Measurements from ENCODE around the gene PLCE1. TPM values are rescaled to one million over a fixed set of nuclear protein-coding genes. Genes with fewer than 3 reads are reported as not detected.

PLCE1 gene
- total RNA-seq, 2 experiments from 2014 or later, result 0.03 TPM; not detected in 1

DNA sequence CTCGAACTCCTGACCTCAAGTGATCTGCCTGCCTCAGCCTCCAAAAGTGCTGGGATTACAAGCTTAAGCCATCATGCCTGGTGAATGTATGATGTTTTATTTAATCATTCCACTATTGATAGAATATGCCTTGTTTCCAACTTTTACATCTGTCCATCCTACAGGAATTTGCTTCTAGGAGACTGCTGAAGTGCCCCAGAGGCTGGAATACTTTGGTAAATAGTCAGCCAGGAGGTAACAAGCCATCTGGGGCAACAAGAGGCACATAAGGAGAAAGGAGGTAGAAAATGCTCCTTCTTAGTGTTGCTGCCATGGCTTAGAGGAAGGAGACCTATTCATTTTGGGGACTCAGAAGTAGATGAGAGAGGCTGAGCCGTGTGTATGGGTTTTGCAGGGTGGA, 14.8 kb downstream of the PLCE1 start:
- CTCF ChIA-PET, result no interaction called here
- TF ChIP-seq, protein P1, sequence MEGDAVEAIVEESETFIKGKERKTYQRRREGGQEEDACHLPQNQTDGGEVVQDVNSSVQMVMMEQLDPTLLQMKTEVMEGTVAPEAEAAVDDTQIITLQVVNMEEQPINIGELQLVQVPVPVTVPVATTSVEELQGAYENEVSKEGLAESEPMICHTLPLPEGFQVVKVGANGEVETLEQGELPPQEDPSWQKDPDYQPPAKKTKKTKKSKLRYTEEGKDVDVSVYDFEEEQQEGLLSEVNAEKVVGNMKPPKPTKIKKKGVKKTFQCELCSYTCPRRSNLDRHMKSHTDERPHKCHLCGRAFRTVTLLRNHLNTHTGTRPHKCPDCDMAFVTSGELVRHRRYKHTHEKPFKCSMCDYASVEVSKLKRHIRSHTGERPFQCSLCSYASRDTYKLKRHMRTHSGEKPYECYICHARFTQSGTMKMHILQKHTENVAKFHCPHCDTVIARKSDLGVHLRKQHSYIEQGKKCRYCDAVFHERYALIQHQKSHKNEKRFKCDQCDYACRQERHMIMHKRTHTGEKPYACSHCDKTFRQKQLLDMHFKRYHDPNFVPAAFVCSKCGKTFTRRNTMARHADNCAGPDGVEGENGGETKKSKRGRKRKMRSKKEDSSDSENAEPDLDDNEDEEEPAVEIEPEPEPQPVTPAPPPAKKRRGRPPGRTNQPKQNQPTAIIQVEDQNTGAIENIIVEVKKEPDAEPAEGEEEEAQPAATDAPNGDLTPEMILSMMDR (IDR thresholded peaks at IDR 0.05), result no peak
- H3K4me3 ChIP-seq (ENCODE audit: low read length), result no peak overlapping the region
- H3K36me3 Mint-ChIP-seq (ENCODE audit: low read depth), result no peaks in the 10 kb centered on the region
- no peaks in the 10 kb centered on the region for H3K9me3 ChIP-seq (ENCODE audit: control insufficient read depth in 1 of 2, insufficient read depth in 1 of 2, low read length in 2 of 2)
- H3K27ac Mint-ChIP-seq, result no peak overlapping the region
- H3K27ac ChIP-seq (ENCODE audit: low read depth in 1 of 2, low read length in 2 of 2), result no peak overlapping the region
- H3K4me1 Mint-ChIP-seq (ENCODE audit: low read depth), result no peaks in the 10 kb centered on the region
- no peak for DNase-seq
- no peak overlapping the region for H3K4me3 Mint-ChIP-seq
- no peak for ATAC-seq (ENCODE audit: poor library complexity)
- intact Hi-C loops (cut with DNase I, micrococcal nuclease), result no loop called here
- no peaks in the 10 kb centered on the region for H3K4me1 ChIP-seq (ENCODE audit: insufficient read depth, low read length)
- peaks cover 37% of the 10 kb centered on the region for H3K27me3 Mint-ChIP-seq
- POLR2A ChIA-PET, result no interaction called here
- no peaks in the 10 kb centered on the region for H3K36me3 ChIP-seq (ENCODE audit: insufficient read depth, low read length)
- H3K9me3 Mint-ChIP-seq, result no peaks in the 10 kb centered on the region
- peaks cover 0 to 4% of the 10 kb centered on the region in 2 experiments for H3K27me3 ChIP-seq (ENCODE audit: control insufficient read depth in 1 of 2, insufficient read depth in 2 of 2, low read length in 2 of 2)

DNA sequence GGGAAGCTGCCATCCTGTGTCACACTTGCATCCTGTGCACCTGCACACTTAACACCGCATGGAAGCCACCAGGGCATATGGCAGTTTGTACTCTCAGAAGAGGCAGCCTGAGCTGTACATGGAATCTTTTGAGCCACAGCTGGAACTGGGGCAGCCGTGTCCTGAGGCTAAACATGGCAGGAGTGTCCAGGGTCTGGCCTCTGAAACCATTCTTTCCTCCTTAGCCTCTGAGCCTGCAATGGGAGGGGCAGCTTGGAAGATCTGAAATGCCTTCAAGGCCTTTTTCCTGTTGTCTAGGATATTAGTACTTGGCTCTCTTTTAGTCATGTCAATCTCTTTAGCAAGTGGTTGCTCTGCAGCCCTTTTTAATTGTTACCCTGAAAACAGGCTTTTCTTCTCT, 16.4 kb downstream of the PLCE1 start:
- H3K27me3 Mint-ChIP-seq, result peaks cover 32% of the 10 kb centered on the region
- no peaks in the 10 kb centered on the region for H3K36me3 Mint-ChIP-seq (ENCODE audit: low read depth)
- intact Hi-C loops (cut with DNase I, micrococcal nuclease), result no loop called here
- Histone ChIP-seq H3K36me3 (ENCODE audit: insufficient read depth, low read length) (no peaks in the 10 kb centered on the region), H3K9me3 (ENCODE audit: control insufficient read depth in 1 of 2, insufficient read depth in 1 of 2, low read length in 2 of 2) (no peaks in the 10 kb centered on the region), H3K27ac (ENCODE audit: low read depth in 1 of 2, low read length in 2 of 2) (no peak overlapping the region), H3K4me1 (ENCODE audit: insufficient read depth, low read length) (no peaks in the 10 kb centered on the region), H3K27me3 (ENCODE audit: control insufficient read depth in 1 of 2, insufficient read depth in 2 of 2, low read length in 2 of 2) (peaks cover 0 to 4% of the 10 kb centered on the region in 2 experiments), H3K4me3 (ENCODE audit: low read length) (no peak overlapping the region)
- TF ChIP-seq, protein P1 (IDR thresholded peaks at IDR 0.05), result no peak
- ChIA-PET CTCF (no interaction called here), POLR2A (no interaction called here)
- no peaks in the 10 kb centered on the region for H3K9me3 Mint-ChIP-seq
- no peak overlapping the region for H3K27ac Mint-ChIP-seq
- DNase-seq, result no peak
- H3K4me3 Mint-ChIP-seq, result no peak overlapping the region
- ATAC-seq (ENCODE audit: poor library complexity), result no peak
- no peaks in the 10 kb centered on the region for H3K4me1 Mint-ChIP-seq (ENCODE audit: low read depth)

DNA sequence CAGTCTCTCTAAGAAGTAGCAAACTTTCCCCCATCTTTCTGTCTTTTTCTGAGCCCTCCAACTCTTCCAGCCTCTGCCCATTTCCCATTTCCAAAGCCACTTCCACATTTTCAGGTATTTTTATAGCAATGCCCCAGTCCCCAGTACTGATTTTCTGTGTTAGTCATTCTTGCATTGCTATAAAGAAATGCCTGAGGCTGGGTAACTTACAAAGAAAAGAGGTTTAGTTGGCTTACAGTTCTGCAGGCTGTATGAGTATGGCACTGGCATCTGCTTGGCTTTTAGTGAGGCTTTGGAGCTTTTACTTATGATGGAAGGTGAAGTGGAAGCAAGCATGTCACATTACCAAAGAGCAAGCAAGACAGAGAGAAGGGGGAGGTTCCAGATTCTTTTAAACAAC, 17.2 kb downstream of the PLCE1 start:
- TF ChIP-seq, protein P1 (IDR thresholded peaks at IDR 0.05), result no peak
- peaks cover 0 to 4% of the 10 kb centered on the region in 2 experiments for H3K27me3 ChIP-seq (ENCODE audit: control insufficient read depth in 1 of 2, insufficient read depth in 2 of 2, low read length in 2 of 2)
- H3K36me3 Mint-ChIP-seq (ENCODE audit: low read depth), result no peaks in the 10 kb centered on the region
- peaks cover 27% of the 10 kb centered on the region for H3K27me3 Mint-ChIP-seq
- no peak for DNase-seq
- H3K27ac ChIP-seq (ENCODE audit: low read depth in 1 of 2, low read length in 2 of 2), result no peak overlapping the region
- H3K9me3 ChIP-seq (ENCODE audit: control insufficient read depth in 1 of 2, insufficient read depth in 1 of 2, low read length in 2 of 2), result no peaks in the 10 kb centered on the region
- no peaks in the 10 kb centered on the region for H3K9me3 Mint-ChIP-seq
- H3K4me1 Mint-ChIP-seq (ENCODE audit: low read depth), result no peaks in the 10 kb centered on the region
- POLR2A ChIA-PET, result no interaction called here
- no peak overlapping the region for H3K4me3 Mint-ChIP-seq
- CTCF ChIA-PET, result no interaction called here
- H3K27ac Mint-ChIP-seq, result no peak overlapping the region
- intact Hi-C loops (cut with DNase I, micrococcal nuclease), result no loop called here
- no peaks in the 10 kb centered on the region for H3K36me3 ChIP-seq (ENCODE audit: insufficient read depth, low read length)
- no peak for ATAC-seq (ENCODE audit: poor library complexity)
- no peaks in the 10 kb centered on the region for H3K4me1 ChIP-seq (ENCODE audit: insufficient read depth, low read length)
- H3K4me3 ChIP-seq (ENCODE audit: low read length), result no peak overlapping the region

Measured in CD4-positive, alpha-beta T cell (primary cell).